Loucy (cell line): ENCODE results near the gene PNMA6F.
"Not testable (repeated sequence)": the region's sequence is repeated elsewhere in the genome, so short reads cannot be mapped to it uniquely, and the experiment has no call there.

Experiments used
- CTCF ChIP-seq: fragments of 200-600 bp; sonication (generic); conservative IDR thresholded peaks from 2 replicates; pipeline ENCODE4 v1.5.1; 2014; ENCODE audit warnings: mild to moderate bottlenecking, antibody characterized with exemption, low read length
- EZH2phosphoT487 ChIP-seq: fragments of 200-600 bp; IDR thresholded peaks from 2 replicates; pipeline ENCODE4 v1.6.1; 2018; ENCODE audit warnings: antibody characterized with exemption, mild to moderate bottlenecking, moderate library complexity, borderline replicate concordance

- not testable (repeated sequence) for TF ChIP-seq EZH2phosphoT487, CTCF
Measured at GRCh38 chrX:153276049-153276448, 45.5 kb downstream of the PNMA6F start.
